Measurements from ENCODE around the gene PDE3A.

GRCh38 chr12:20400003-20400402, 31.7 kb downstream of the PDE3A start:
- TF ChIP-seq POLR2A (IDR thresholded peaks at IDR 0.05) (no peak), CTCF (IDR thresholded peaks at IDR 0.05 in 4 of 5, conservative IDR thresholded peaks at IDR 0.05 in 1 of 5) (no peak)

Measured in gastrocnemius medialis (tissue), 4 donors.